Endothelial cell of umbilical vein (primary cell): ENCODE measurements around the gene DDX10. TPM values are rescaled to one million over a fixed set of nuclear protein-coding genes. Genes with fewer than 3 reads are reported as not detected.

Source experiments
- BruUV-seq: library from RNA; stranded (reverse); fragments of 400-500 nt; replicated peaks from 2 replicates; lab custom pipeline; 2021; lab: Mats Ljungman, UMichigan
- CTCF ChIA-PET: fragments of 300-600, 350-600 bp; sonication (Branson Sonifier 250); formaldehyde crosslinking; loops from one replicate; lab custom pipeline; 2021; ENCODE audit warnings: antibody characterized with exemption, inconsistent platforms; lab: Charles Lee
- POLR2A ChIA-PET: fragments of 300-600, 350-600 bp; sonication (Branson Sonifier 250); formaldehyde crosslinking; loops from one replicate; lab custom pipeline; 2021; ENCODE audit warnings: antibody characterized with exemption, inconsistent platforms; lab: Charles Lee
- DNase-seq: peaks from one replicate; pipeline ENCODE4 v3.0.0-alpha.2; 2011; ENCODE audit warnings: low read depth, low spot score
- FAIRE-seq: peaks from 2 replicates; lab custom pipeline; 2011; peaks lifted over from hg19 to GRCh38; lab: Jason Lieb, UNC
- H2AFZ ChIP-seq: 2 replicates; pipeline ENCODE4 v1.6.0; 2012; ENCODE audit warnings: low read depth, low read length, control low read depth, inconsistent platforms
- H3K27ac ChIP-seq: 2 replicates; pipeline ENCODE4 v1.5.1; 2011; ENCODE audit warnings: low read depth, mild to moderate bottlenecking, control low read depth, low read length, moderate library complexity; ENCODE audit not compliant: insufficient read depth
- H3K27me3 ChIP-seq, 2 experiments: 2 replicates each; pipeline versions ENCODE4 v1.6.0 to v1.6.1; 2011; ENCODE audit warnings: low read length in 2 of 2, mixed read lengths in 1 of 2; ENCODE audit not compliant: control insufficient read depth in 2 of 2, insufficient read depth in 2 of 2
- H3K36me3 ChIP-seq, 2 experiments: 2 replicates in 1 of 2; 3 replicates in 1 of 2; pipeline ENCODE4 v1.5.1; 2011; ENCODE audit warnings: low read length in 2 of 2, mild to moderate bottlenecking in 1 of 2, moderate library complexity in 1 of 2; ENCODE audit not compliant: control insufficient read depth in 2 of 2, insufficient read depth in 2 of 2; ENCODE audit errors: extremely low read depth in 1 of 2
- H3K4me1 ChIP-seq: 3 replicates; pipeline ENCODE4 v1.5.1; 2011; ENCODE audit warnings: mild to moderate bottlenecking, low read length; ENCODE audit not compliant: control insufficient read depth, insufficient read depth; ENCODE audit errors: extremely low read depth
- H3K4me2 ChIP-seq: 2 replicates; pipeline ENCODE4 v1.6.1; 2011; ENCODE audit warnings: low read length, control low read depth, mixed read lengths; ENCODE audit not compliant: insufficient read depth
- H3K4me3 ChIP-seq, 3 experiments: fragments of 200-600 bp in 1 of 3; sonication (generic), shearing (Covaris generic) in 1 of 3; replicated peaks in 1 of 3; 2 replicates each; pipeline ENCODE4 v1.5.1; 2011 to 2016; ENCODE audit warnings: control low read depth in 3 of 3, low read length in 3 of 3, mild to moderate bottlenecking in 2 of 3, inconsistent platforms in 1 of 3, low read depth in 1 of 3, moderate library complexity in 1 of 3; ENCODE audit not compliant: insufficient read depth in 1 of 3
- H3K79me2 ChIP-seq: 2 replicates; pipeline ENCODE4 v1.6.0; 2012; ENCODE audit warnings: low read length, inconsistent platforms; ENCODE audit not compliant: control insufficient read depth, insufficient read depth
- H3K9ac ChIP-seq: replicated peaks from 2 replicates; pipeline ENCODE3; 2011; ENCODE audit warnings: low read length, control low read depth; ENCODE audit not compliant: insufficient read depth; ENCODE audit errors: extremely low read depth
- H3K9me1 ChIP-seq: replicated peaks from 3 replicates; pipeline ENCODE4 v1.6.0; 2011; ENCODE audit warnings: mild to moderate bottlenecking, low read length; ENCODE audit not compliant: control insufficient read depth, insufficient read depth; ENCODE audit errors: extremely low read depth
- H3K9me3 ChIP-seq: replicated peaks from 2 replicates; pipeline ENCODE4 v1.5.1; 2012; ENCODE audit warnings: low read length, inconsistent platforms; ENCODE audit not compliant: control insufficient read depth, insufficient read depth
- H4K20me1 ChIP-seq: replicated peaks from 2 replicates; pipeline ENCODE3; 2011; ENCODE audit warnings: mild to moderate bottlenecking, low read length; ENCODE audit not compliant: control insufficient read depth, insufficient read depth; ENCODE audit errors: extremely low read depth
- MYC ChIP-seq: IDR thresholded peaks from one replicate; pipeline ENCODE4 v1.6.1; 2011; ENCODE audit warnings: mild to moderate bottlenecking, low read depth, low read length
- POLR2AphosphoS5 ChIP-seq: IDR thresholded peaks from 2 replicates; pipeline ENCODE4 v1.6.1; 2012; ENCODE audit warnings: low read depth, mild to moderate bottlenecking, control low read depth, low read length, moderate library complexity; ENCODE audit not compliant: insufficient read depth
- dilution Hi-C: fragments of 300-500 bp; cut with MboI; formaldehyde crosslinking; loops from one replicate; pipeline ENCODE4 v1.15.0; 2019; ENCODE audit warnings: low sequenced_read_pairs; ENCODE audit not compliant: extremely low pct_ligation_motif_present
- intact Hi-C: fragments of 100-400 bp; cut with micrococcal nuclease; formaldehyde crosslinking; loops from one replicate; pipeline ENCODE4 v1.10.0; 2022
- polyA plus RNA-seq, 4 experiments: library from polyadenylated mRNA; depleted of rRNA in 3 of 4; stranded (reverse) in 3 of 4; unstranded in 1 of 4; fragments of >200 nt; gene quantifications; 2 replicates each; pipeline versions ENCODE4 v1.2.1 to v1.2.3, GENCODE V29; 2011 to 2012; ENCODE audit warnings: missing spikeins in 1 of 4
- total RNA-seq: library from RNA; stranded (reverse); gene quantifications from 2 replicates; pipeline ENCODE4 v1.2.3, GENCODE V29; 2021
- TF ChIP-seq, protein P1 (sequence below), 2 donors: IDR thresholded peaks; 1 replicate in 1 of 2; 2 replicates in 1 of 2; pipeline ENCODE4 v1.5.1; 2011; ENCODE audit warnings: low read length in 2 of 2, mild to moderate bottlenecking in 2 of 2, moderate library complexity in 2 of 2, control low read depth in 1 of 2, inconsistent platforms in 1 of 2, low read depth in 1 of 2; ENCODE audit not compliant: insufficient read depth in 1 of 2; ENCODE audit errors: extremely low read depth in 1 of 2

The DDX10 gene
- total and polyA plus RNA-seq, 2 donors (not counting 3 experiments of a cell fraction or from before 2014, with no cell fraction given) = 29.8 to 35.2 TPM

DNA sequence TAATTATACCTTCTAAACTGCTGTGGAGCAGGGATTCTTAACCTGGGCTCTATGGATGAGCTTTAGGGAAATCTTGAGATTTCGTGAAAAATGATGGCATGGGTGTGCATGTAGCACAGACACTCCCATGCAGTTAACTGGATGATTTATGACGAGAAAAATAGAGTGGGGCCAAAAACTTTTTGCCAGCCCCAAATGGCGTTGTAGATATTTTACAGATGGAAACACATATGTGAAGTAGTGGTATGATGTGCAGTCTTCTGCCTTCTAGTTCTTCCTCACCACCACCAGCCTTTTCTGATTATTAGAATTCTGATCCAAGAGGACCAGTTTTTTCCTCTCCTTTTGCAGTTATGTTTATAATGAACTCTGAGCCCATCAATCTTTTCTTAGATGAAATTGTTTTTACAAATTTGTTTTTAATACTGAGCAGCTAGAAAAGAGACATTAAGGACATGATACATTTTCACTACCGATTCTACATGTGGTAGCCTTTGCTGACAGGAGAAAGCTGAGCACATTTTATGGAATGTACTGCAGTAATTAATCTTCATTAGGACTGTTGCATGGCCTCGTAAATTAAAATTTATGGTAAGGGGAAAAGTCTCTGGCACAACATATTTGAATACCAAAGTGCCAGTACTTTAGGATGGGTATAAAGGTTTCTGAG is 261.4 kb downstream of the DDX10 start:
- Histone ChIP-seq H3K79me2 (peaks cover 1% of the 10 kb centered on the region), H3K27me3 (no peaks in the 10 kb centered on the region), H4K20me1 (no peaks in the 10 kb centered on the region), H3K9me1 (no peaks in the 10 kb centered on the region), H2AFZ (no peak overlapping the region), H3K36me3 (no peaks in the 10 kb centered on the region), H3K4me1 (peaks cover 33% of the 10 kb centered on the region), H3K4me2 (no peak overlapping the region), H3K27ac (no peak overlapping the region), H3K4me3 (no peak overlapping the region), H3K9me3 (no peaks in the 10 kb centered on the region), H3K9ac (no peak overlapping the region)
- CTCF ChIA-PET = interaction anchor here (1.3 to 2.0 kb wide), 3 partner anchors 11 to 55 kb away, joined by 3 to 8 read pairs (median 4); no protein-coding TSS in a partner anchor
- TF ChIP-seq, protein P1, sequence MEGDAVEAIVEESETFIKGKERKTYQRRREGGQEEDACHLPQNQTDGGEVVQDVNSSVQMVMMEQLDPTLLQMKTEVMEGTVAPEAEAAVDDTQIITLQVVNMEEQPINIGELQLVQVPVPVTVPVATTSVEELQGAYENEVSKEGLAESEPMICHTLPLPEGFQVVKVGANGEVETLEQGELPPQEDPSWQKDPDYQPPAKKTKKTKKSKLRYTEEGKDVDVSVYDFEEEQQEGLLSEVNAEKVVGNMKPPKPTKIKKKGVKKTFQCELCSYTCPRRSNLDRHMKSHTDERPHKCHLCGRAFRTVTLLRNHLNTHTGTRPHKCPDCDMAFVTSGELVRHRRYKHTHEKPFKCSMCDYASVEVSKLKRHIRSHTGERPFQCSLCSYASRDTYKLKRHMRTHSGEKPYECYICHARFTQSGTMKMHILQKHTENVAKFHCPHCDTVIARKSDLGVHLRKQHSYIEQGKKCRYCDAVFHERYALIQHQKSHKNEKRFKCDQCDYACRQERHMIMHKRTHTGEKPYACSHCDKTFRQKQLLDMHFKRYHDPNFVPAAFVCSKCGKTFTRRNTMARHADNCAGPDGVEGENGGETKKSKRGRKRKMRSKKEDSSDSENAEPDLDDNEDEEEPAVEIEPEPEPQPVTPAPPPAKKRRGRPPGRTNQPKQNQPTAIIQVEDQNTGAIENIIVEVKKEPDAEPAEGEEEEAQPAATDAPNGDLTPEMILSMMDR (IDR thresholded peaks at IDR 0.05; ENCODE audit: extremely low read depth in 1 of 2, insufficient read depth in 1 of 2, low read depth in 1 of 2, low read length in 2 of 2) = no peak
- TF ChIP-seq POLR2AphosphoS5 (no peak), MYC (no peak)
- POLR2A ChIA-PET = no interaction called here
- no peak for DNase-seq
- dilution Hi-C loops (no loop called here), intact Hi-C loops (no loop called here)
- no peak for FAIRE-seq
- no TSS peak for BruUV-seq
